Endothelial cell of hepatic sinusoid (primary cell): ENCODE results near the gene ZNF610.
"Not testable (repeated sequence)": the region's sequence is repeated elsewhere in the genome, so short reads cannot be mapped to it uniquely, and the experiment has no call there.

Experiments
- in situ Hi-C: cut with HindIII; loops from 2 replicates; pipeline ENCODE4 v1.10.0; 2017; ENCODE audit warnings: low sequenced_read_pairs

ZNF610 gene

DNA sequence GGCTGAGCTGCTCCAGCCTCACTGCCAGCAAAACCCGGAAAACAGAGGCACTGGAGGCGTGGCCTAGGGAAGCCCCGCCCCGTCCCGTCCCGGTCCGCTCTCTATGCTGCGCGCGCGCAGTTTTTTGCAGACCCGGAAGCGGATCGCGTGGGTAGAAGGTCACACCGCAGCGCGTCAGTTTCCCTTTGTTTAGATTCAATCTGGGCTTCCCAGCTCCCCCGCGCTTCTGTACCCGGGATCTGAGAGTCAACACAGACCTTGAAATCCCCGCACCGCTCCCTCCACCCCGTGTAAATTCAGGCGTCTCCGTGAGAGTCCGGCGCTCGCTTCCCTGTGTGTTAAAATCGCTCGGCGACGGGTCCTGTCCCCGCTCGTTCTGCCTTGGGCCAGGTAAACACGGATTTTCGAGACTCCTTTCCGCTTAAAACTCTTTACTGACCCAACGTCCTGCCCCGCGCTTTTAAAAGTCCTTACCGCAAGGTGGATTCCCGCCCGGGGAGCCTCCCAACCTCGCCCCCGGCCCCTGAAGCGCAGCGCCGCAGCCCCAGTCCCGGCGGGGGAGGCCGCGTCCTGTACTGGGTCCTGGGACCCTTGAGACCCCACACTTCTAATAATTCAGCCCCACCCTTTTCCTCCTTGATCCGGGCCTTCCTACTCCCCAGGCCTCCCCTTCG lies at the start of gene ZNF610:
Gene ZNF610 (plus strand): TSS at position 127 of the 674 bp plus-strand sequence. CDS start 12,930 bp downstream, outside the sequence.
- in situ Hi-C loops, result no loop called here

DNA sequence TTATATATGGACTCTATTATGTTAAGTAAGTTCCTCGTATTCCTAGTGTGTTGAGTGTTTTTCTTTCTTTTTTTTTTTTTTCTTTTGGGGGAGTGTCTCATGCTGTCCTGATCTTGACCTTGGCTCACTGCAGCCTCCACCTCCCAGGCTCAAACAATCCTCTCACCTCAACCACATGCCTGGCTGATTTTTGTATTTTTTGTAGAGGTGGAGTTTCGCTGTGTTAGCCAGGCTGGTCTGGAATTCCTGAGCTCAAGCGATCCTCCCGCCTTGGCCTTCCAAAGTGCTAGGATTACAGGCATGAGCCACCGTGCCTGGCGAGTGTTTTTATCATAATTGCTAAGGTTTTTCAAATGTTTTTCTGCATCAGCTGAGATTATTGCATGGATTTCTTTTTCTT lies 49.8 kb upstream of the ZNF610 start:
- in situ Hi-C loops, result loop anchor here (5.0 kb wide), 1 partner anchor 96 kb away; no protein-coding TSS in a partner anchor

DNA sequence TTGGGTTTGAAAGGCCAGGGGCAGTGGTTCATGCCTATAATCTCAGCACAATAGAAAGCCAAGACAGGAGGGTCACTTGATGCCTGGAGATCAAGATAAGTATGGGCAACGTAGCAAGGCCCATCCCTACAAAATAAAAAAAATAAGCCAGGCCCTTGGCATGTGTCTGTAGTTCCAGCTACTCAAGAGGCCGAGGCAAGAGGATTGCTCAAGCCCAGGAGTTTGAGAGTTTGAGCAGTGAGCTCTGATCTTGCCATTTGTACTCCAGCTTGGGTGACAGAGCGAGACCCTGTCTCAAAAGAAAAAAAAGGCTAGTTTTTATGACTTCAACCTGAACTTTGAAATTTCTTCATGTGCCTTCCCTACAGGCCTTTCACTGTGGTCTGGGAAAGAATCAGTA lies 44.3 kb upstream of the ZNF610 start:
- in situ Hi-C loops, result no loop called here

DNA sequence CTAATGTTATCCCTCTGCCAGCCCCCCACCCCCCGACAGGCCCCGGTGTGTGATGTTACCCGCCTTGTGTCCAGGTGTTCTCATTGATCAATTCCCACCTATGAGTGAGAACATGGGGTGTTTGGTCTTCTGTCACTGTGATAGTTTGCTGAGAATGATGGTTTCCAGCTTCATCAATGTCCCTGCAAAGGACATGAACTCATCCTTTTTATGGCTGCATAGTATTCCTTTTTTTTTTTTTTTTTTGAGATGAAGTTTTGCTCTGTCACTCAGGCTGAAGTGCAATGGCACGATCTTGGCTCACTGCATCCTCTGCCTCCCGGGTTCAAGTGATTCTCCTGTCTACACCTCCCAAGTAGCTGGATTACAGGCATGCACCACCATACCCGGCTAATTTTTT lies 43.1 kb upstream of the ZNF610 start:
- in situ Hi-C loops, result not testable (repeated sequence)

DNA sequence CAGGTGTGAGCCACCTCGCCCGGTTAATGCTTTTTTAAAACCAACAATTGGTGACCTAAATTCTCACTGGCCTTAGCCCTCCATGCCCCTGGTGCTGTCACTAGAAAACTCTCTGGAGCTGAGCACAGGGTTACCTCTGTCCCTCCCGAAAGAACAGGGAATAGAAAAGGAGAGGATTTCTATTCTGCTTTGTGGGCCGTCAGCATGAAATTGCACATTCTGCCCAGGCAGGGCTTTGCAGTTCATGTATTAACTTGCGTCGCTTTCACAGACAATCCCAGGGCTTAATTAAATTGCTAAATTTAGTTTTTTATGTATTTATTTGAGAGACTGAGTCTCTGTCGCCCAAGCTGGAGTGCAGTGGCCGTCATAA lies 39.7 kb upstream of the ZNF610 start:
- in situ Hi-C loops, result no loop called here

DNA sequence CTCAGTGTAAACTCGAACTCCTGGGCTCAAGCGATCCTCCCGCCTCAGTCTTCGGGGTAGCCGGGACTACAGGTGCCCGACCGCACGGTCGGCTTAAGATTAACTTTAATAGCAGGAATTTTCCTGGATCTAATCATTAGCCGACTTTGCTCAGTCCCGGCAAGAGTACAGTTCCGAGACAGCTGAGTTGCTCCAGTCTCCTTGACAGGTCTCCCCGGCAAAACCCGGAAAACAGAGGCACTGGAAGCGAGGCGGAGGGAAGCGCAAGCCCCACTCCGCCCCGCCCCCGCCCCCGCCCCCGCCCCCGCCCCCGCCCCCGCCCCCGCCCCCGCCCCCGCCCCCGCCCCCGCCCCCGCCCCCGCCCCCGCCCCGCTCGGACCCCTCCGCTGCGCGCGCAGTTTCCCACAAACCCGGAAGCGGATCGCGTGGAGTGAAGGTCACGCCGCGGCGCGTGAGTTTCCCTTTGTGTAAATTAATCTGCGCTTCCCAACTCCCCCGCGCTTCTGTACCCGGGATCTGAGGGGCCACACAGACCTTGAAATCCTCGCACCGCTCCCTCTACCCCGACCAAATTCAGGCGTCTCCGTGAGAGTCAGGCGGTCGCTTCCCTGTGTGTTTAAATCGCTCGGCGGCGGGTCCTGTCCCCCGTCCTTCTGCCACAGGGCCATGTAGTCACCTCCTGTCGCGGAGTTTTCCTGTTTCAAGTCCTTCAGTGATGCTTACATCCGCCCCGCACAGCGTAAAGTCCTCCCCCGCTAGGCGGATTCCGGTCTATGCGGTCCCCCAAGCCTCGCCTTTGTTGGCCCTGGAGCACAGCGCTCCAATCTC lies 39.1 kb upstream of the ZNF610 start, which contains the start of gene ZNF480:
Gene ZNF480 (plus strand): TSS at position 397 of the 828 bp plus-strand sequence. CDS start 3,244 bp downstream, outside the sequence.
- in situ Hi-C loops, result no loop called here

DNA sequence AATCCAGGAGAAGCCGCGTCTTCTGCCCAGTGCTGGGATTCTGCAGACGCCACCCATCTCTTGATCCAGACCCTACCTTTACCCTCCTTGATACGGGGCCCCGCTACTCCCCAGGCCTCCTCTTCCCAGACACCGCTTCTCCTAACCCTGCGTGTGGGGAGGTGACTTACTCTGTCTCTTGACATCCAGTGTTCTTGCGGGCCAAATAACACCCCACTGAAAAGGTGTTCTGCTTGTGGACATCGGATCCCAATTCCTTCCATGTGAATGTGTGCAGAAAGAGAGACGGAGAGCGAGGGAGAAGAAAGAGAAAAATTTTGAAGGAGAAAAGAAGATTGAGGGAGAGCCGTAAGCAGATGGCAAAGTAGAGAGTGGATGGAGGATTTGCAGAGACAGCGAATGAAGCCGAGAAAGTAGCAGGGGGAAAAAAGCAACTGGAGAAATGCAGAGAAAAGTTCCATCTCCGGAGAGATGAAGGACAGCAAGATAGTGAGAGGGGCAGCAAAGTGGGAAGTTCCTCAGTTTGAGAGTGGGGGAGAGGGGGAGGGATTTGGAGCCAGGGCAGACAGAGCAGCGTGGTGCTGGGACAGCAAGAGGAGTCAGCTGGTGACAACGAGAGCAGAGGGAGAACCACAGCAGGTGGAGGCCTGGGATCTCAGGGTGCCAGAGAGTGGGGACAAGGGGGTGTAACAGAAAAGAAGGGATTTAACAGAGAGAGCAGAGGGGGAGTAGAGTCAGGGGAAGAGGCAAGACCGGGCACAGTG lies 38.3 kb upstream of the ZNF610 start:
- in situ Hi-C loops, result no loop called here

DNA sequence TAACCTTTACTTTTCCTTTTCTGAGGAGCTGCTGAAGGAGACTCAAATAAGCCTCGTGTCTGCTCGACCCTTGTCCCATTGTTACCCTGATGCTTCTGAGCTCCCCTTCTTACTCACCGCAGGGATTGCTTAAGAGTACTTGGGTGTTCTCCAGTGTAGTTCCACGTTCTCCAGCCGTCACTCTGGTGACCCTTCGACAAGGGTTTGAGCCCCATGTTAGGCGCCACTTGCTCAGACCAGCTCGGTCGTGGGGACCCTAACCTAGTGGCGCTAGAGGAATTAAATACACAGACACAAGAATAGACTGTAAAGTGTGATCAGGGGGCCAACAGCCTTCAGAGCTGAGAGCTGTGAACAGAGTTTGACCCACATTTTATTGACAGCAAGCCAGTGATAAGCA lies 28.8 kb upstream of the ZNF610 start:
- in situ Hi-C loops, result no loop called here

DNA sequence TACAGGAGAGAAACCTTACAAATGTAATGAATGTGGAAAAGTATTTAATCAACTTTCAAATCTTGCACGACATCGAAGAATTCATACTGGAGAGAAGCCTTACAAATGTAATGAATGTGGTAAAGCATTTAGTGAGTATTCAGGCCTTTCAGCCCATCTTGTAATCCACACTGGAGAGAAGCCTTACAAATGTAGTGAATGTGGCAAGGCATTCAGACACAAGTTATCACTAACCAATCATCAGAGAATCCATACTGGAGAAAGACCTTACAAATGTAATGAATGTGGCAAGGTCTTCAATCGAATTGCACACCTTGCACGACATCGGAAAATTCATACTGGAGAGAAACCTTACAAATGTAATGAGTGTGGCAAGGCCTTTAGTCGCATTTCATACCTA lies 13.6 kb upstream of the ZNF610 start:
- in situ Hi-C loops, result no loop called here

DNA sequence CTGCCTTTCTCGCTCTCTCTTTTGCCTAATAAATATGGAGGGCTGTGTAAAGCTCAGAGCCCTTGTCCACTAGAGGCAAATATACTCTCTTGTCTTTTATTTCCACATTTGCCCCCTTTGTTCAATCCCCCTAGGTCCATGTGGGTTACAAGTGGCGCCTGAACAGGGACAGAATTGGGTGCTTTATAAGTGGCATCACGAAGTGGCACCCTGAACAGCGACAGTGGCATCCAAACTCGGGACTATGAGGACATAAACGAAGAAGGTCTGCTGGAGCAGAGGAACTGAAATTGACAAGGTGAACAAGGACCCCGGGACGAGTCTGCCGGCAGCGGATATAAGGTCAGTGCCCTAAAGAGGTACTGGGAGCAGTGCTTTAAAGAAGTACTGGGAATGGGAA lies 4.3 kb upstream of the ZNF610 start:
- in situ Hi-C loops, result no loop called here

DNA sequence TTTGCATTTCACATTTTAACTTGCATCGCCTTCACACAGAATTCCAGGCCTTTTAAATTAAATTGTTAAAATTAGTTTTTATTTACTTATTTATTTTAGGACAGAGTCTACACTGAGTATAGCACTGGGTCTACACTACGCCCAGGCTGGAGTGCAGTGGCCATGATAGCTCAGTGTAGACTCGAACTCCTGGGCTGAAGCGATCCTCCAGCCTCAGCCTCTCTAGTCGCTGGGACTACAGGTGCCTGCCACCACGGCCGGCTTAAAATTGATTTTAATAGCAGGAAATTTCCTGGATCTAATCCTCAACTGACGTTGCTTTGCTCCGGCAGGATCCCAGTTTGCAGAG lies 301 bp upstream of the ZNF610 start:
- in situ Hi-C loops, result no loop called here

DNA sequence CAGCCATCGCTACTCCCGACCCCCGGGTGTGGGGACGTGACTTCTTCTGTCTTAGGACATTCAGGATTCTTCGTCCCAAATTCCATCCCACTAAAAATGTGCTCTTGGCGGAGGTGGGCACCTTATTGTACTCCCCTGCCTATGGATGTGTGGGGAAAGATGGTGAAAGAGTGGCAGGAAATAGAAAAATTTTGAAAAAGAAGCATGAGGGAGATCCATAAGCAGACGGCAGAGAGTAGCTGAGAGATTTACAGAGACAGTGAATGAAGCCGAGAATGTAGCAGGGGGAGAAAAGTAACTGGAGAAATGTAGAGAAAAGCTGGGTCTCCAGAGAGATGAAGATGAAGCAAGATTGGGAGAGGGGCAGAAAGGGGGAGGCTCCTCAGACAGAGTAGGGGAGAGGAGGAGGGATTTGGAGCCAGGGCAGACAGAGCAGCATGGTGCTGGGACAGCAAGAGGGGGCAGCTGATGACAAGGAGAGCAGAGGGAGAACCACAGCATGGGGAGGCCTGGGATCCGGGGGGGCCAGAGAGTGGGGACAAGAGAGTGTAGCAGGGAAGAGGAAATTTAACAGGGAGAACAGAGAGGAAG lies 843 bp downstream of the ZNF610 start:
- in situ Hi-C loops, result no loop called here

DNA sequence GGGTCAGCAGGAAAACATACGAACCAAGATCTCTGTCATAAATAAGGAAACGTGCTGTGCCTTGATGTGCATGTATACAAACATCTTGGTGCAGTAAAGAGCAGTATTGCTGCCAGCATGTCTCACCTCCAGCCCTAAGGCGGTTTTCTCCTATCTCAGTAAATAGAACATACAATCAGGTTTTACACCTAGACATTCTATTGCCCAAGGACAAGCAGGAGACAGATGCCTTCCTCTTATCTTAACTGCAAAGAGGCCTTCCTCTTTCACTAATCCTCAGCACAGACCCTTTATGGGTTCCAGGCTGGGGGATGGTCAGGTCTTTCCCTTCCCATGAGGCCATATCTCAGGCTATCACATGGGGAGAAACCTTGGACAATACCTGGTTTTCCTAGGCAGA lies 3.0 kb downstream of the ZNF610 start:
- in situ Hi-C loops, result not testable (repeated sequence)

DNA sequence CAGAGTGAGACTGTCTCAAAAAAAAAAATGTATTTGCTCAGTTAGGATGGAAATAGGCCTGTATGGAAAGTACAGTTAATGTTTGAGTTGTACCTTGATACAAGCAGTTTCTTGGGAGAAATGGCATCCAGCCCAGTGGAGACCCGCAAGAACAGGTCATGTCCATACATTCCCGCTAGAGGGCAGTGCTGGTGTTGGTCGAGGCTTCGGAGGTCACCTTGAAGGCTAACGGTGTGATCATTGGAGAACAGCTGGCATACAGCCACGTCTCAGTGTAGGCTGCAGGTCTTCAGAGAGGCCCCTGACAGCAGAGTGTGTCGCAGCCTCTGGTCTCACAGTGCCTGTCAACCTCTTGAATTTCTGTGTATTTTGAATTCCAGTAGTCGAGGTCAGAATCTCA lies 7.5 kb downstream of the ZNF610 start:
- in situ Hi-C loops, result no loop called here

DNA sequence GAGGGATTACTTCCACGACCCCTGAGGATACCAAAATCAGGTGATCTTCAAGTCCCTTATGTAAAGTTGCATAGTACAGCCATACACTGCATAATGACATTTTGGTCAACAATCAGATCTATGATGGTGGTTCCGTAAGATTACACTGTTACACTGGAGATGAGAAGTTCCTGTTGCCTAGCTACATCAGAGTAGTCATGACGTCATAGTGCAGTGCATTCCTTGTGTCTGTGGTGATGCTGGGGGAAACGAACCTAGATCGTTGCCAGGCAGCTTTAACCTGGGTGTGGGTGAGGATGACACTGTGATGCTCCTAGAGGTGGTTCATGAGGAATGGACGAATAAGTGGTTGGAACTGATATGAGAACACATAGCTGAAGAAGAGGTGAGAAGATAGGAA lies 9.1 kb downstream of the ZNF610 start:
- in situ Hi-C loops, result no loop called here

DNA sequence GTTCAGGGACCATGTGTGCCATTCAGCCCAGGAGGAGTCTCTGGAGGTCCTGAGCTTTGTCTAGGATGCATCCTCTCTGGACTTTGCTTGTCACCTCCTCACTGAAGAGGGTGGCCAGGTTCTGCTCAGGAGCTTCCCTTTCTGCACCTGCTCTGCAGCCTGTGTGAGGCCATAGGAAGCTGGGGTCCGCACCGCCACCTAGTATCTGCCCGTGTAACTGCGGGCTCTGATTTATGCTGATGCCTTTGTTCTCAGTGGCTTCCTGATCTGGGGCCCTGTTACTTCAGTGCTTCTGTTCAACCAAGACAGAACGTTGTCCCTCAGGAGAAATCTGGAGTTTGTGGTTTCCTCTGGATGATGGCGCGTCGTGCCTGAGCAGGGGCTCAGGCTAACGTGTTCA lies 15.5 kb downstream of the ZNF610 start:
- in situ Hi-C loops, result no loop called here

DNA sequence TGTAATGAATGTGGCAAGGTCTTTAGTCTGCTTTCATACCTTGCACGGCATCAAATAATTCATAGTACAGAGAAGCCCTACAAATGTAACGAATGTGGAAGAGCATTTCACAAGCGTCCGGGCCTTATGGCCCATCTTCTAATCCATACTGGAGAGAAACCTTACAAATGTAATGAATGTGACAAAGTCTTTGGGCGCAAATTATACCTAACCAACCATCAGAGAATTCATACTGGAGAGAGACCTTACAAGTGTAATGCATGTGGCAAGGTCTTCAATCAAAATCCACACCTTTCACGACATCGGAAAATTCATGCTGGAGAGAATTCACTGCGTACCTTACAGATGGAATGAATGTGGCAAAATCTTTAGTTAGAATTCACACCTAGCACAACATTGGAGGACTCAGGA lies 30.4 kb downstream of the ZNF610 start:
- in situ Hi-C loops, result no loop called here

DNA sequence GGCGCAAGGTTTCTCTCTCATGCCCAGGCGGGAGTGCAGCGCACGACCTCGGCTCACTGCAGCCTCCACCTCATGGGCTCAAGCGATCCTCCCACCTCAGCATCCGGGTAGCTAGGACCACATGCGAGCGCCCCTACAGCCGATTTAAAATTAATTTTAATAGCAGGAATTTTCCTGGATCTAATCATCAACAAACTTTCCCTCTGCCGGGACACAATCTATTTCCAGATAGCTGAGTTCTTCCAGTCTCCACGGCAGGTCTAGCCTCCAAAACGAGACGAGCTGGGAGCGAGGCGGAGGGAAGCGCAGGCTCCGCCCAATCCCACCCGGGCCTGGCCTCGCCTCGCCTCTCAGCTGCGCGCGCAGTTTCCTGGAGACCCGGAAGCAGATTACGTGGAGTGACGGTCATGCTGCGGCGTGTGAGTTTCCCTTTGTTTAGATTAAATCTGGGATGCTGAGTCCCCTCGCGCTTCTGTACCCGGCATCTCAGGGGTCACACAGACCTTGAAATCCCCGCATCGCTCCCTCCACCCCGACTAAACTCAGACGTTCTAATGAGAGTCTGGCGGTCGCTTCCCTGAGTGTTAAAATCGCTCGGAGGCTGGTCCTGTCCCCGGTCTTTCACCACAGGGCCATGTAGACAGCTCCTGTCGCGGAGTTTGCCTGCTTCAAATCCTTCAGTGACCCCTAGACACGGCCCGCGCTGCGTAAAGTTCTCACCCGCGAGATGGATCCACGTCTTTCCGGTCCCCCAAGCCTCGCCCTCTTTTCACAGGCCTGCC lies 33.7 kb downstream of the ZNF610 start, which contains the start of gene ZNF880:
Gene ZNF880 (plus strand): TSS at position 365 of the 782 bp plus-strand sequence. CDS start 43 bp downstream, at position 408.
- in situ Hi-C loops, result no loop called here

DNA sequence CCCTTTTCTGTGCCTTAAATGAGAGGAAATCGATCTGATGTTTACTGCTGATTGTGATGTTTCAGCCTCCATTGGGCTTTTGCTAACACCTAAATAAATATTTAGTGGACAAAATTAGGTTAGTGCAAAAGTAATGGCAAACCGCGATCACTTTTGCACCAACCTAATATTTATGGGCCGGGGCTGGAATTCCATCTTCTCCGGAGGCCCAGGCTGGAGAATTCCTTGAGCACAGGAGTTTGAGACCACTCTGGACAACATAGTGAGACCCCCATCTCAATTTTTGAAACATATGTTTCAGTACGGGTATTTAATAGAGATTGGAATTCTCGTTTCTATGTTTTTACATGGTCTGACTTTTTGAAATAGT lies 34.3 kb downstream of the ZNF610 start:
- in situ Hi-C loops, result no loop called here

DNA sequence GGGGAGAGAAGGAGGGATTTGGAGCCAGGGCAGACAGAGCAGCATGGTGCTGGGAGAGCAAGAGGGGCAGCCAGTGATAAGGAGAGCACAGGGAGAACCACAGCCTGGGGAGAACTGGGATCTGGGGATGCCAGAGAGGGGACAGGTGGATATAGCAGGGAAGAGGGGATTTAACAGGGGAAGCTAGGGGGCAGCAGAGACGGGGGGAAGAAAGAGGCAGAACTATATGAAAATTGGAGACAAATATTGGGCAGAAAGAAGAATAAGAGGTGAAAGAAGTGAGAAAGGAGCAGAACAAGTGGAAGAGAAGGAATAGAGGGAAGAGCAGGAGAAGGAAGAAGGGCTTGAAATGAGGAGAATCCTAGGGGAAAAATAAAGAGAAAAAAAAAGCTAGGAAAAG lies 55.1 kb downstream of the ZNF610 start:
- in situ Hi-C loops, result no loop called here
